A549 (cell line): ENCODE data around the gene SRGN. TPM values are rescaled to one million over a fixed set of nuclear protein-coding genes. Genes with fewer than 3 reads are reported as not detected.
A peak's percentile ranks its signal among the peaks of the same experiment; 100 is the strongest.

ENCODE experiments used
- ATAC-seq, 2 experiments: fragments of 200-7000 bp in 1 of 2; fragments of >200 bp in 1 of 2; cut with Nextera tagmentation in 1 of 2; cut with Tn5 transposase in 1 of 2; 3 replicates each; pipeline versions ENCODE4 v1.8.0 to v1.9.1; 2018 to 2020; ENCODE audit warnings: mild to moderate bottlenecking in 1 of 2, moderate library complexity in 1 of 2
- CTCF ChIA-PET: fragments of 300-600 bp; sonication (Branson Sonifier 250); formaldehyde crosslinking; extraction: SDS; loops from one replicate; lab custom pipeline; 2021; ENCODE audit warnings: antibody characterized with exemption, inconsistent platforms; lab: Yijun Ruan, JAX
- POLR2A ChIA-PET: fragments of 350-600 bp; formaldehyde crosslinking; extraction: SDS; loops from one replicate; lab custom pipeline; 2021; ENCODE audit warnings: antibody characterized with exemption, inconsistent platforms; lab: Yijun Ruan, JAX
- DNase-seq, 2 experiments: peaks; one replicate each; pipeline versions ENCODE4 v3.0.0 to v3.0.0-alpha.2; 2011 to 2016; ENCODE audit warnings: low read depth in 1 of 2, low spot score in 1 of 2
- FAIRE-seq: peaks from 2 replicates; lab custom pipeline; 2011; peaks lifted over from hg19 to GRCh38; lab: Jason Lieb, UNC
- H3K27ac ChIP-seq, 2 experiments: fragments of >200 bp; sonication (Bioruptor Twin); formaldehyde crosslinking; 3 replicates each; pipeline ENCODE4 v1.5.1; 2016 to 2017
- H3K4me1 ChIP-seq: fragments of >200 bp; sonication (Bioruptor Twin); formaldehyde crosslinking; 3 replicates; pipeline ENCODE4 v1.6.1; 2016
- H3K4me2 ChIP-seq: fragments of >200 bp; sonication (Bioruptor Twin); formaldehyde crosslinking; 3 replicates; pipeline ENCODE4 v1.6.1; 2016
- H3K4me3 ChIP-seq: fragments of >200 bp; sonication (Bioruptor Twin); formaldehyde crosslinking; 3 replicates; pipeline ENCODE4 v1.5.1; 2016
- H3K9me3 ChIP-seq: fragments of >200 bp; sonication (Bioruptor Twin); formaldehyde crosslinking; 3 replicates; pipeline ENCODE4 v1.6.1; 2016
- ATOH8 ChIP-seq: fragments of 250-450 bp; sonication (Bioruptor Pico); IDR thresholded peaks from 2 replicates; pipeline ENCODE4 v1.5.0; 2020; ENCODE audit warnings: low read depth, mild to moderate bottlenecking, moderate library complexity
- BHLHE40 ChIP-seq: IDR thresholded peaks from 2 replicates; pipeline ENCODE4 v1.6.1; 2012; ENCODE audit warnings: low read depth, low read length, inconsistent platforms
- CBX8 ChIP-seq: fragments of 200-600 bp; sonication (generic); IDR thresholded peaks from 2 replicates; pipeline ENCODE4 v1.6.1; 2016
- ELK1 ChIP-seq: fragments of 150-350 bp; IDR thresholded peaks from 2 replicates; pipeline ENCODE4 v1.6.1; 2014; ENCODE audit warnings: low read depth, mild to moderate bottlenecking, low read length
- FOSL2 ChIP-seq, 2 experiments: fragments of 450-650 bp in 1 of 2; fragments of >200 bp in 1 of 2; sonication (Bioruptor Twin) in 1 of 2; formaldehyde crosslinking; IDR thresholded peaks; 2 replicates each; pipeline versions ENCODE4 v1.5.0 to v1.6.1; 2016 to 2020; ENCODE audit warnings: mild to moderate bottlenecking in 1 of 2, moderate library complexity in 1 of 2
- FOXS1 ChIP-seq: fragments of 250-450 bp; sonication (Bioruptor Pico); IDR thresholded peaks from 2 replicates; pipeline ENCODE4 v1.5.0; 2020; ENCODE audit warnings: mild to moderate bottlenecking, moderate library complexity
- HES2 ChIP-seq: fragments of >200 bp; sonication (Bioruptor Twin); formaldehyde crosslinking; IDR thresholded peaks from 2 replicates; pipeline ENCODE4 v1.6.1; 2016
- HMGXB4 ChIP-seq: fragments of 250-450 bp; sonication (Bioruptor Pico); IDR thresholded peaks from 2 replicates; pipeline ENCODE4 v1.5.0; 2021; ENCODE audit warnings: mild to moderate bottlenecking, moderate library complexity, borderline replicate concordance
- HOXA7 ChIP-seq: fragments of 250-450 bp; sonication (Bioruptor Pico); IDR thresholded peaks from 2 replicates; pipeline ENCODE4 v1.5.0; 2020; ENCODE audit warnings: mild to moderate bottlenecking, moderate library complexity
- JUNB ChIP-seq: fragments of >200 bp; sonication (Bioruptor Twin); formaldehyde crosslinking; IDR thresholded peaks from 2 replicates; pipeline ENCODE4 v1.6.1; 2016
- MAFK ChIP-seq: fragments of 450-650 bp; IDR thresholded peaks from 2 replicates; pipeline ENCODE4 v1.6.1; 2014; ENCODE audit not compliant: partially characterized antibody
- MAX ChIP-seq: IDR thresholded peaks from 2 replicates; pipeline ENCODE4 v1.6.1; 2012
- NFE2L2 ChIP-seq: fragments of 150-350 bp; conservative IDR thresholded peaks from 2 replicates; pipeline ENCODE4 v1.6.1; 2014; ENCODE audit warnings: low read length
- NPAS2 ChIP-seq: fragments of 250-450 bp; sonication (Bioruptor Pico); IDR thresholded peaks from 2 replicates; pipeline ENCODE4 v1.8.0; 2022; ENCODE audit warnings: mild to moderate bottlenecking, moderate library complexity, borderline replicate concordance
- NR3C1 ChIP-seq: fragments of >200 bp; sonication (Bioruptor Twin); formaldehyde crosslinking; IDR thresholded peaks from 3 replicates; pipeline ENCODE4 v1.6.1; 2017
- POLR2A ChIP-seq: IDR thresholded peaks from 2 replicates; pipeline ENCODE4 v1.6.1; 2012; ENCODE audit warnings: mild to moderate bottlenecking, low read length
- SMC3 ChIP-seq: fragments of >200 bp; sonication (Bioruptor Twin); formaldehyde crosslinking; IDR thresholded peaks from 3 replicates; pipeline ENCODE4 v1.6.1; 2018; ENCODE audit warnings: inconsistent platforms
- SREBF2 ChIP-seq: fragments of 450-650 bp; IDR thresholded peaks from 2 replicates; pipeline ENCODE4 v1.6.1; 2014; ENCODE audit warnings: mild to moderate bottlenecking, moderate library complexity
- TFCP2L1 ChIP-seq: fragments of 250-450 bp; sonication (Bioruptor Pico); IDR thresholded peaks from 2 replicates; pipeline ENCODE4 v1.5.0; 2021; ENCODE audit warnings: mild to moderate bottlenecking
- TP53 ChIP-seq: fragments of 250-450 bp; sonication (Bioruptor Pico); IDR thresholded peaks from 2 replicates; pipeline ENCODE4 v1.5.0; 2021; ENCODE audit warnings: mild to moderate bottlenecking, moderate library complexity
- ZFP36 ChIP-seq: fragments of 450-650 bp; IDR thresholded peaks from 2 replicates; pipeline ENCODE4 v1.6.1; 2014; ENCODE audit warnings: borderline replicate concordance; ENCODE audit not compliant: partially characterized antibody
- ZSCAN20 ChIP-seq: fragments of 250-450 bp; sonication (Bioruptor Pico); IDR thresholded peaks from 2 replicates; pipeline ENCODE4 v1.8.0; 2022; ENCODE audit warnings: mild to moderate bottlenecking, moderate library complexity
- WGBS: methylation state at CpG from one replicate; pipeline ENCODE4 v1.1.6; 2017; ENCODE audit errors: missing lambda C conversion rate; 5-methylcytosine and 5-hydroxymethylcytosine counted together
- polyA plus RNA-seq, 4 experiments: library from polyadenylated mRNA; depleted of rRNA in 3 of 4; stranded (reverse); fragments of >200 nt; fragmentation: RNase III in 1 of 4; extraction: RNeasy Plus Mini Kit Qiagen cat#74134 plus additional on column Dnase treatment in 1 of 4; gene quantifications; 2 replicates in 3 of 4; 3 replicates in 1 of 4; pipeline ENCODE4 v1.2.3, GENCODE V29; 2011 to 2017

Gene SRGN
- polyA plus RNA-seq, 2 of the 4 experiments (the other 2 are of a cell fraction) = 51.9 to 88.7 TPM

- no peak for TF ChIP-seq ATOH8
- TF ChIP-seq HOXA7 = no peak
- TF ChIP-seq HES2 = no peak
- no peak for TF ChIP-seq JUNB
Measured at GRCh38 chr10:69044546-69044945, 43.4 kb upstream of the SRGN start (continued).

GRCh38 chr10:69045441-69046300 lies 42.2 kb upstream of the SRGN start:
- ATAC-seq (0 out of 6 replicates have a peak, but pooled peaks of 1 of the 2 experiments have one; percentile 14), DNase-seq (no peak)
- no peaks in the 10 kb centered on the region for H3K4me1 ChIP-seq
- 62% methylated on average over 6 of the region's 6 CpGs for WGBS
- CTCF ChIA-PET = interaction anchor here (1.0 to 1.3 kb wide), 3 partner anchors 15 to 47 kb away, joined by 3 to 4 read pairs (median 4); no protein-coding TSS in a partner anchor
- no peak for TF ChIP-seq FOSL2 (IDR thresholded peaks at IDR 0.05)
- no peak for TF ChIP-seq FOSL2 (CRISPR knock-in tag; IDR thresholded peaks at IDR 0.05)
- no peak for TF ChIP-seq TFCP2L1 (CRISPR knock-in tag)
- no peak for TF ChIP-seq SMC3
- TF ChIP-seq SREBF2 = no peak
- no peak for TF ChIP-seq HMGXB4 (CRISPR knock-in tag)
- no peak for TF ChIP-seq MAX
- TF ChIP-seq BHLHE40 = no peak
- no peak for TF ChIP-seq NFE2L2
- TF ChIP-seq MAFK = no peak
- no peak for TF ChIP-seq ELK1
- no peak for TF ChIP-seq POLR2A
- no peak for TF ChIP-seq NPAS2 (CRISPR knock-in tag)
- no peak for TF ChIP-seq TP53 (CRISPR knock-in tag)
- no peak for TF ChIP-seq ZSCAN20 (CRISPR knock-in tag)
- no peak for TF ChIP-seq FOXS1 (CRISPR knock-in tag)
- no peak for TF ChIP-seq ZFP36
- TF ChIP-seq NR3C1 = no peak
- TF ChIP-seq CBX8 = no peak
- TF ChIP-seq, all 56 proteins: peak for 0
- FAIRE-seq = no peak
- Histone ChIP-seq H3K27ac (no peak overlapping the region), H3K4me2 (no peak overlapping the region), H3K4me3 (no peak overlapping the region), H3K9me3 (no peaks in the 10 kb centered on the region)
- POLR2A ChIA-PET = no interaction called here
